SK-N-SH treated with all-trans-retinoic acid at 6 μM for 48 hours (cell line): ENCODE results near the gene PTPRF.

Experiments used
- ARNTL ChIP-seq: fragments of 450-650 bp; formaldehyde crosslinking; IDR thresholded peaks from 2 replicates; pipeline ENCODE4 v1.5.0; 2020; ENCODE audit warnings: low read depth, mild to moderate bottlenecking, moderate library complexity, borderline replicate concordance
- ESRRG ChIP-seq: fragments of 250-450 bp; sonication (Bioruptor Pico); IDR thresholded peaks from 2 replicates; pipeline ENCODE4 v1.6.1; 2021; ENCODE audit warnings: mild to moderate bottlenecking
- SNAI2 ChIP-seq: fragments of 250-450 bp; sonication (Bioruptor Pico); IDR thresholded peaks from 2 replicates; pipeline ENCODE4 v1.5.0; 2020; ENCODE audit warnings: mild to moderate bottlenecking, moderate library complexity
- TCF4 ChIP-seq: fragments of 250-450 bp; sonication (Bioruptor Pico); IDR thresholded peaks from 2 replicates; pipeline ENCODE4 v1.8.0; 2021; ENCODE audit warnings: mild to moderate bottlenecking, moderate library complexity, borderline replicate concordance
- ZC3H10 ChIP-seq: fragments of 250-450 bp; sonication (Bioruptor Pico); IDR thresholded peaks from 2 replicates; pipeline ENCODE4 v1.5.1; 2021; ENCODE audit warnings: mild to moderate bottlenecking, moderate library complexity
- ZFP30 ChIP-seq: fragments of 450-650 bp; formaldehyde crosslinking; IDR thresholded peaks from 2 replicates; pipeline ENCODE4 v1.5.0; 2022; ENCODE audit warnings: mild to moderate bottlenecking, moderate library complexity
- ZNF565 ChIP-seq: fragments of 450-650 bp; formaldehyde crosslinking; conservative IDR thresholded peaks from 2 replicates; pipeline ENCODE4 v1.5.0; 2020; ENCODE audit warnings: low read depth, mild to moderate bottlenecking, moderate library complexity
- TF ChIP-seq, protein P1 (sequence below): fragments of 250-450 bp; sonication (Bioruptor Pico); IDR thresholded peaks from 2 replicates; pipeline ENCODE4 v1.8.0; 2020; ENCODE audit warnings: mild to moderate bottlenecking, moderate library complexity, borderline replicate concordance
- TF ChIP-seq, protein P2 (sequence below): fragments of 250-450 bp; sonication (Bioruptor Pico); IDR thresholded peaks from 2 replicates; pipeline ENCODE4 v1.5.1; 2020; ENCODE audit warnings: low read depth, mild to moderate bottlenecking, moderate library complexity
- TF ChIP-seq, protein P3 (sequence below): fragments of 250-450 bp; sonication (Bioruptor Pico); IDR thresholded peaks from 2 replicates; pipeline ENCODE4 v1.5.1; 2021; ENCODE audit warnings: mild to moderate bottlenecking, moderate library complexity

DNA sequence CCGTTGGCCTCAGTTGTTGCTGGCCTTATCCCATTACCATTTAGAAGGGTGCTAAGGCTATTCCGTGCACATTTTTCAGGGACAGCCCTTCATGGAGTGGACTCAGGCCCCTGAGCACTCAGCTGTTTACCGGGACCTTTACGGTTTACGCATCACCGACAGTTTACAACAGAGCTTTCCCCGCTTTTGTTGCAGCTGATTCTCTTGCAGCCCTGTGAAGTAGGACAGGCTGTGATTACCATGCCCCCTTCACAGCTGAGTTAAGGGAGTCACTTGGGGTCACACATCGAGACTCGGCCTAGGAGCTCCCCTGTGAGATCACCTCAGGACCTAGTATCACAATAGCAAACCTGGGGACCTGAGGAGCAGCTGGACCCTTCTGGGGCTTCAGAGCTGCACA lies 41.9 kb downstream of the PTPRF start:
- TF ChIP-seq TCF4 (CRISPR knock-in tag) (no peak), ZC3H10 (CRISPR knock-in tag) (no peak), ZNF565 (CRISPR knock-in tag) (no peak), ESRRG (no peak), ARNTL (CRISPR knock-in tag) (no peak), ZFP30 (CRISPR knock-in tag) (no peak), SNAI2 (CRISPR knock-in tag) (no peak)
- TF ChIP-seq, protein P1, sequence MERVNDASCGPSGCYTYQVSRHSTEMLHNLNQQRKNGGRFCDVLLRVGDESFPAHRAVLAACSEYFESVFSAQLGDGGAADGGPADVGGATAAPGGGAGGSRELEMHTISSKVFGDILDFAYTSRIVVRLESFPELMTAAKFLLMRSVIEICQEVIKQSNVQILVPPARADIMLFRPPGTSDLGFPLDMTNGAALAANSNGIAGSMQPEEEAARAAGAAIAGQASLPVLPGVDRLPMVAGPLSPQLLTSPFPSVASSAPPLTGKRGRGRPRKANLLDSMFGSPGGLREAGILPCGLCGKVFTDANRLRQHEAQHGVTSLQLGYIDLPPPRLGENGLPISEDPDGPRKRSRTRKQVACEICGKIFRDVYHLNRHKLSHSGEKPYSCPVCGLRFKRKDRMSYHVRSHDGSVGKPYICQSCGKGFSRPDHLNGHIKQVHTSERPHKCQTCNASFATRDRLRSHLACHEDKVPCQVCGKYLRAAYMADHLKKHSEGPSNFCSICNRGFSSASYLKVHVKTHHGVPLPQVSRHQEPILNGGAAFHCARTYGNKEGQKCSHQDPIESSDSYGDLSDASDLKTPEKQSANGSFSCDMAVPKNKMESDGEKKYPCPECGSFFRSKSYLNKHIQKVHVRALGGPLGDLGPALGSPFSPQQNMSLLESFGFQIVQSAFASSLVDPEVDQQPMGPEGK (CRISPR knock-in tag): no peak
- TF ChIP-seq, protein P2, sequence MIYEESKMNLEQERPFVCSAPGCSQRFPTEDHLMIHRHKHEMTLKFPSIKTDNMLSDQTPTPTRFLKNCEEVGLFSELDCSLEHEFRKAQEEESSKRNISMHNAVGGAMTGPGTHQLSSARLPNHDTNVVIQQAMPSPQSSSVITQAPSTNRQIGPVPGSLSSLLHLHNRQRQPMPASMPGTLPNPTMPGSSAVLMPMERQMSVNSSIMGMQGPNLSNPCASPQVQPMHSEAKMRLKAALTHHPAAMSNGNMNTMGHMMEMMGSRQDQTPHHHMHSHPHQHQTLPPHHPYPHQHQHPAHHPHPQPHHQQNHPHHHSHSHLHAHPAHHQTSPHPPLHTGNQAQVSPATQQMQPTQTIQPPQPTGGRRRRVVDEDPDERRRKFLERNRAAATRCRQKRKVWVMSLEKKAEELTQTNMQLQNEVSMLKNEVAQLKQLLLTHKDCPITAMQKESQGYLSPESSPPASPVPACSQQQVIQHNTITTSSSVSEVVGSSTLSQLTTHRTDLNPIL: no peak
- TF ChIP-seq, protein P3, sequence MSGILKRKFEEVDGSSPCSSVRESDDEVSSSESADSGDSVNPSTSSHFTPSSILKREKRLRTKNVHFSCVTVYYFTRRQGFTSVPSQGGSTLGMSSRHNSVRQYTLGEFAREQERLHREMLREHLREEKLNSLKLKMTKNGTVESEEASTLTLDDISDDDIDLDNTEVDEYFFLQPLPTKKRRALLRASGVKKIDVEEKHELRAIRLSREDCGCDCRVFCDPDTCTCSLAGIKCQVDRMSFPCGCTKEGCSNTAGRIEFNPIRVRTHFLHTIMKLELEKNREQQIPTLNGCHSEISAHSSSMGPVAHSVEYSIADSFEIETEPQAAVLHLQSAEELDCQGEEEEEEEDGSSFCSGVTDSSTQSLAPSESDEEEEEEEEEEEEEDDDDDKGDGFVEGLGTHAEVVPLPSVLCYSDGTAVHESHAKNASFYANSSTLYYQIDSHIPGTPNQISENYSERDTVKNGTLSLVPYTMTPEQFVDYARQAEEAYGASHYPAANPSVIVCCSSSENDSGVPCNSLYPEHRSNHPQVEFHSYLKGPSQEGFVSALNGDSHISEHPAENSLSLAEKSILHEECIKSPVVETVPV (CRISPR knock-in tag): no peak
